Smooth muscle cell of the umbilical artery (primary cell): ENCODE results near the gene TFPI2. TPM values are rescaled to one million over a fixed set of nuclear protein-coding genes. Genes with fewer than 3 reads are reported as not detected.

Source experiments
- total RNA-seq: library from RNA; depleted of rRNA; stranded (reverse); fragments of >200 nt; gene quantifications from 2 replicates; pipeline ENCODE4 v1.2.3, GENCODE V29; 2014

The TFPI2 gene
- total RNA-seq: 649 and 876 TPM in 2 replicates

GRCh38 chr7:93890464-93891068 is at the start of gene TFPI2:
Gene TFPI2, minus strand, starts transcription at chr7:93890753. Its CDS starts 75 bp downstream, at chr7:93890678.

GRCh38 chr7:93921607-93922566 is 31.3 kb upstream of the TFPI2 start, which contains the start of gene GNG11:
Gene GNG11, plus strand, starts transcription at chr7:93921735. Its CDS starts 403 bp downstream, at chr7:93922138.

GRCh38 chr7:93906267-93906666 is 15.7 kb upstream of the TFPI2 start, which contains the start of gene GNGT1:
Gene GNGT1, plus strand, starts transcription at chr7:93906567. Its CDS starts 180 bp downstream, at chr7:93906747.

Other genes starting within 250 kb of the TFPI2 start
- not detected in 2 replicates for gene GNGT1, start 15.8 kb upstream of the TFPI2 start, total RNA-seq
- 26.1 and 27.0 TPM in 2 replicates for gene GNG11, start 31.0 kb upstream of the TFPI2 start, total RNA-seq
- gene BET1, start 113.6 kb upstream of the TFPI2 start, total RNA-seq: 50.1 and 63.0 TPM in 2 replicates